ENCODE data around the gene IGF2R.

Gene IGF2R

DNA sequence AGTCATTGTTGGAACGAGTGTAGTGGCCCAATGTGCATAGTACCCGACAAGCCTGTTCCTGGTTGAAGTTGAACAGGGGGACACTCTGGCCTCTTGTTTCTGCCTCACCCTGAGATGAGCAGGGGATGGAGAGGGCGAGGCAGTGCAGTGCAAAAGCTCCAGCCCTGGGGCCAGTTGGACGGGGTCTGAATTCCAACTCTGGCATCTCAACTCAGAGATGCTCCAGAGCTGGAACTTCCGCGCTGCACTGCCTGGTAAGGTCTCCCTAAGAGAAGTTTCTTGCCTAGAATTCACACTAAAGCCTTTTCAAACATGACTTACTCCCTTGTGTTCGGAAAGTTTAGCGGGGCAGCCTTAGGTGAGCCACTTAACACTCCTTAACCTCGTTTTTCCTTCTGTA is 80.5 kb downstream of the IGF2R start:
- peaks cover 41% of the 10 kb centered on the region for H3K36me3 Mint-ChIP-seq

GRCh38 chr6:160050022-160050421 is 81.1 kb downstream of the IGF2R start:
- Mint-ChIP-seq H3K4me1 (peaks cover 19% of the 10 kb centered on the region), H3K27me3 (no peaks in the 10 kb centered on the region), H3K36me3 (peaks cover 37% of the 10 kb centered on the region), H3K4me3 (no peak overlapping the region), H3K27ac (no peak overlapping the region), H3K9me3 (no peaks in the 10 kb centered on the region)

More for the DNA sequence above, 80.5 kb downstream of the IGF2R start:
- no peaks in the 10 kb centered on the region for H3K27me3 Mint-ChIP-seq
- peaks cover 19% of the 10 kb centered on the region for H3K4me1 Mint-ChIP-seq
- H3K9me3 Mint-ChIP-seq: no peaks in the 10 kb centered on the region
- no peak overlapping the region for H3K27ac Mint-ChIP-seq
- no peak overlapping the region for H3K4me3 Mint-ChIP-seq

DNA sequence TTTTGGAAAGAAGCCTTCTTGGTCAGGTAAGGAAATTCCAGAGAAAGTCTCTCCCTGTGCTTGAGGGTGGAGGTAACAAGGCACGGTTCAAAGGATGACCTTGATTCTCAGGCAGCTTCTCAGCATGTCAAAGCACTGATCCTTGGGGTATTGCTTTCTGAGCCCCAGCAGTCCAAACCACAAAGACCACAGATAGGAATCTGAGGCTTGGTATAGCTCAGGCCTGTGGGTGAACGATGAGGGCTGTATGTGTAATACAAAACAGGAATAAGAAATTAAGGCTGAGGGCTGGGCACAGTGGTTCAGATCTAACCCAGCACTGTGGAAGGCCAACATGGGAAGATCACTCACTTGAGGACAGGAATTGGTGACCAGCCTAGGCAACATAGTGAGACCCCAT is 82.5 kb downstream of the IGF2R start:
- H3K4me1 Mint-ChIP-seq: peaks cover 19% of the 10 kb centered on the region
- H3K27me3 Mint-ChIP-seq: no peaks in the 10 kb centered on the region
- no peak overlapping the region for H3K4me3 Mint-ChIP-seq
- peaks cover 29% of the 10 kb centered on the region for H3K36me3 Mint-ChIP-seq
- H3K9me3 Mint-ChIP-seq: no peaks in the 10 kb centered on the region
- H3K27ac Mint-ChIP-seq: no peak overlapping the region

- Mint-ChIP-seq H3K4me3 (no peak overlapping the region), H3K4me1 (peaks cover 16% of the 10 kb centered on the region), H3K27me3 (no peaks in the 10 kb centered on the region), H3K9me3 (no peaks in the 10 kb centered on the region), H3K36me3 (peaks cover 37% of the 10 kb centered on the region), H3K27ac (no peak overlapping the region)
Observed at GRCh38 chr6:160054271-160054670, 85.4 kb downstream of the IGF2R start.

DNA sequence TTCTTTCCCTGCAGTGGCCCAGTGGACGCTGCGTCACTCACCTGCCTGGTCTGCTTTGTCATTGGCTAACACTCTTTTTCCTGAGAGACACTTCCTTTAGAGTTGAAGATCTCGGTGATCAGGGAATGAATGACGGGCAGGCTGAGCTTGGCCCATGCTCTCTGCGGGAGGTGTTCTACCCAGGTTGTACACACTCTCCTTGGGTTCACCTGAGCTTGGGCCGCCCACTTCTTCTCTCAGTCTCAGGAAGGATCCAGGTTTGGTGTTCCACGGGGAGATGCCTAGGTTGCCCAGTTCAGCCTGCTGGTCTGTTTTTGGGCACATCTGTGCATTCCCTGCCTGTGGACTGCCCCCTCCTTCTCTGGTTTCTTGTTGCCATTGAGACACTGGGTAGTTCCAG is 86.0 kb downstream of the IGF2R start:
- H3K27ac Mint-ChIP-seq: no peak overlapping the region
- H3K4me1 Mint-ChIP-seq: peaks cover 13% of the 10 kb centered on the region
- H3K36me3 Mint-ChIP-seq: peaks cover 33% of the 10 kb centered on the region
- no peak overlapping the region for H3K4me3 Mint-ChIP-seq
- H3K9me3 Mint-ChIP-seq: no peaks in the 10 kb centered on the region
- H3K27me3 Mint-ChIP-seq: no peaks in the 10 kb centered on the region

GRCh38 chr6:160055378-160055777 is 86.5 kb downstream of the IGF2R start:
- no peak overlapping the region for H3K4me3 Mint-ChIP-seq
- H3K9me3 Mint-ChIP-seq: no peaks in the 10 kb centered on the region
- H3K36me3 Mint-ChIP-seq: peaks cover 34% of the 10 kb centered on the region
- no peak overlapping the region for H3K27ac Mint-ChIP-seq
- no peaks in the 10 kb centered on the region for H3K27me3 Mint-ChIP-seq
- H3K4me1 Mint-ChIP-seq: peaks cover 12% of the 10 kb centered on the region

DNA sequence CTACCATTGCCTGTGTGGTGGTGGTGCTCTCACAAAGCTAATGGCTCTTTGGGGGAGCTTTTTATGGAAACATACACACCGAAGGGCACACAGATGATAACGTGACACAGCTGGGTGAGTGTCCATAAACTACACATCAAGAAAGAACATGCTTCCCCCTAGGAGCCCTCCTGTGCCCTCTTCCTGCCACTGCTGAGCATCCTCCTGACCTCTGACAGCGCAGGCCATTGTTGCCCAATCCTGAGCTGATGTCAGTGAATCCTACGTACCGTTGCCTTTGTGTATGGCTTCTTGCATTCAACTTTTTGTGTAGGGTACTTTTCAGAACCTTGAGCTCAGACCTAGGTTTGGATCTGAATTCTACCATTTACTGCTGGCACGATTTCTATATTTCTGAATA is 86.9 kb downstream of the IGF2R start:
- Mint-ChIP-seq H3K4me3 (no peak overlapping the region), H3K36me3 (peaks cover 35% of the 10 kb centered on the region), H3K27ac (no peak overlapping the region), H3K9me3 (no peaks in the 10 kb centered on the region), H3K27me3 (no peaks in the 10 kb centered on the region), H3K4me1 (peaks cover 8% of the 10 kb centered on the region)

DNA sequence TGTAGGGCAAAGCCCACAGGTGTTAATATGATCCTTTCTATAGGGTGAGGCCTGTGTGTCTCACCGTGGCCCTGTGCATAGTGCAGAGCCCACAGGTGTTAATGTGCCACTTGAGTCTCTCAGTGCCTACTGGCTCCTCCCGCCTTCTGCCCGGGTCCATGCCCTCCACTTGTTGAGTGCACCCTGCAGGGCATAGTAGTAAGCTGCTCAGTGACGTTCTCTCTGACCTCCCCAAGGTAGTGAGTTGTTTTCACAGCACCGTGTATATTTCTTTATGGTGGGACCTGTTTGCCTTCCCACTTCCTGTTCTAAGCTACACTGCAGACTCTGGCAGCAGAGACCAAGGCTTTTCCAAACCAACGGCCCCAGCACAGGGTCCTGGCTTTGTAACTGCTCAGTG is 88.2 kb downstream of the IGF2R start:
- peak overlapping the region; percentile 55 for H3K27ac Mint-ChIP-seq

DNA sequence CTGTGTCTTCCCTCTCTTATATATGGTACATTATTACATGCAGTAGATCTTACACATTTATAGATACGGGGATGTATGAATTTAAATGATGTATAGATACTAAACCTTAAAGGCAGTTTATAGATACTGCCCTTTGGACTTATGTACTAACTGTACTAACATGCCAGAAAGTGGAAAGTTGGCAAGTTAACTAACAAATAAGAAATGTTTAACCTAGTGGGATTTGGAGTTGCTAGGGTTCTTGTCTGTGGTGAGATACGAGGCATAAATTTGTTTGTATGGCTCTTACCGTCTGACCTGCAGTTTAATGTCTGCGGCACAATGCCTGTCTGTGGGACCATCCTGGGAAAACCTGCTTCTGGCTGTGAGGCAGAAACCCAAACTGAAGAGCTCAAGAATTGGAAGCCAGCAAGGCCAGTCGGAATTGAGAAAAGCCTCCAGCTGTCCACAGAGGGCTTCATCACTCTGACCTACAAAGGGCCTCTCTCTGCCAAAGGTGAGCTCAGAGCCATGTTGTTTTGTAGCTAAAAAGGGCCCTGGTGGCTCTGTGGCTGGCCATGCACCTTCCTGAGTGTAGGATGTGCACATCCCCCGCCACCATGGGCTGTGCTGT is 89.8 kb downstream of the IGF2R start:
- Mint-ChIP-seq H3K27me3 (no peaks in the 10 kb centered on the region), H3K4me1 (no peaks in the 10 kb centered on the region), H3K36me3 (peaks cover 24% of the 10 kb centered on the region), H3K9me3 (no peaks in the 10 kb centered on the region), H3K27ac (no peak overlapping the region), H3K4me3 (no peak overlapping the region)

More for the DNA sequence above, 88.2 kb downstream of the IGF2R start:
- Mint-ChIP-seq H3K36me3 (peaks cover 28% of the 10 kb centered on the region), H3K27me3 (no peaks in the 10 kb centered on the region), H3K4me3 (no peak overlapping the region), H3K9me3 (no peaks in the 10 kb centered on the region), H3K4me1 (no peaks in the 10 kb centered on the region)

DNA sequence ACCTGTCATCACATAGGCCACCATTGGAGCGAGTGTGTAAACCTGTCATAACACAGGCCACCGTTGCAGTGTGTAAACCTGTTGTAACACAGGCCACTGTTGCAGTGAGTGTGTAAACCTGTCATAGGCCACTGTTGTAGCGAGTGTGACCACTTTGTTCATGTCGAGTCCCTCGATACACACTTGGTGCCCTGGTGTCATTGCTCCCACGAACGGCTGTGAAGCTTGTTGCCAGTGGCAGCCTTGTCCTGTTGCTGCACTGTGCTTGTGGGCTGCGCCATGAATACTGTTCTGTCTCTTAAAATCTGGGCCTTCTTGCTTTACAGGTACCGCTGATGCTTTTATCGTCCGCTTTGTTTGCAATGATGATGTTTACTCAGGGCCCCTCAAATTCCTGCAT is 91.3 kb downstream of the IGF2R start:
- H3K9me3 Mint-ChIP-seq: no peaks in the 10 kb centered on the region
- peaks cover 28% of the 10 kb centered on the region for H3K36me3 Mint-ChIP-seq
- no peak overlapping the region for H3K27ac Mint-ChIP-seq
- no peaks in the 10 kb centered on the region for H3K4me1 Mint-ChIP-seq
- no peak overlapping the region for H3K4me3 Mint-ChIP-seq
- no peaks in the 10 kb centered on the region for H3K27me3 Mint-ChIP-seq

DNA sequence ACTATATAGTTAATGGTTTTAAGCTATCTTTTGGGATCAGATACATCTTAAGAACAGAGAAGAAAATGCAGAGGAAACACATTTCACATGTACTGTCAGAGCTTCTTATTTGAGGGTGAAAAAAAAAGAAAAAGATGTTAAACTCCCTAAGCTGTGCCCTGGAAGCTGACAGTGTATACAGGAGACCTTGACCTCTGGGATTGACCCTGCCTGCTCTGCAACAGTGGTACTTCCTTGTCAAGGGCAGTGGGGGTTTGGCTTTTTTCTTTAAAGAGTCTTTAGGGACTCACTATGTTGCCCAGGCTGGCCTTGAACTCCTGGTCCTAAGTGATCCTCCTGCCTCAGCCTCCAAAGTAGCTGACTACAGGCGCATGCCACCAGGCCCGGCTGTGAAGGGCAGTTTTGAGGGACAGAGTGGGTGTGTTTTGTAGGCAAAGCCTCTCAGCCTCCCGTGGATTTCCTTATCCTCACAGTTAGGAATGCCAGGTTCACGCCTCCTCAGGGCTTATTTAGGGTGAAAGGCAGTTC is 92.1 kb downstream of the IGF2R start:
- H3K9me3 Mint-ChIP-seq: no peaks in the 10 kb centered on the region
- H3K4me3 Mint-ChIP-seq: no peak overlapping the region
- peaks cover 32% of the 10 kb centered on the region for H3K36me3 Mint-ChIP-seq
- no peak overlapping the region for H3K27ac Mint-ChIP-seq
- H3K27me3 Mint-ChIP-seq: no peaks in the 10 kb centered on the region
- H3K4me1 Mint-ChIP-seq: no peaks in the 10 kb centered on the region

- no peaks in the 10 kb centered on the region for H3K27me3 Mint-ChIP-seq
- peaks cover 31% of the 10 kb centered on the region for H3K36me3 Mint-ChIP-seq
- no peaks in the 10 kb centered on the region for H3K9me3 Mint-ChIP-seq
- H3K4me3 Mint-ChIP-seq: no peak overlapping the region
- H3K27ac Mint-ChIP-seq: no peak overlapping the region
- H3K4me1 Mint-ChIP-seq: peaks cover 23% of the 10 kb centered on the region
Observed at GRCh38 chr6:160063771-160064413, 95.0 kb downstream of the IGF2R start.

DNA sequence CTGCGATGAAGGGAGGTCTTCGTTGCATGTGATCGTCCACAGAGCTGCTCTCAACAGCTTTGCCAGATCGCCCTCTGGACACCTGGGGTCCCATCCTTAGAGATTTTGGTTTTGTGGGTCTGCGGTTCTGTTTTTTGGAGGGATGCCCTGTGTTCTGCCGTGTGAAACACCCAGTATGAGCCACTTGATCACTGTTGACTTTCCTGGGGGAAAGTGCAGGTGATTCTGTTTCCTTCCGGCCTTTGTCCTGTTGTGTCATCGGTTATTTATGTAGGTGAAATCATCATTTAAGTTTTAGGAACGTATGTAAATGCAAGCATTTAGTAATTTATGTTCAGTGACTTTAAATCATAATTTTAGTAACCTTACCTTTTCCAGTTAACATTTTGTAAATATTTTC is 96.3 kb downstream of the IGF2R start:
- no peak overlapping the region for H3K27ac Mint-ChIP-seq
- peaks cover 38% of the 10 kb centered on the region for H3K36me3 Mint-ChIP-seq
- H3K9me3 Mint-ChIP-seq: no peaks in the 10 kb centered on the region

GRCh38 chr6:160067564-160067963 is 98.7 kb downstream of the IGF2R start:
- H3K27ac Mint-ChIP-seq: no peak overlapping the region
- peaks cover 36% of the 10 kb centered on the region for H3K4me1 Mint-ChIP-seq
- no peak overlapping the region for H3K4me3 Mint-ChIP-seq
- no peaks in the 10 kb centered on the region for H3K9me3 Mint-ChIP-seq
- no peaks in the 10 kb centered on the region for H3K27me3 Mint-ChIP-seq
- H3K36me3 Mint-ChIP-seq: peaks cover 33% of the 10 kb centered on the region

More for the DNA sequence above, 96.3 kb downstream of the IGF2R start:
- Mint-ChIP-seq H3K27me3 (no peaks in the 10 kb centered on the region), H3K4me1 (peaks cover 36% of the 10 kb centered on the region), H3K4me3 (no peak overlapping the region)

- peak overlapping the region; percentile 15 for H3K4me3 Mint-ChIP-seq
- H3K36me3 Mint-ChIP-seq: peaks cover 32% of the 10 kb centered on the region
Observed at GRCh38 chr6:160068346-160068745, 99.5 kb downstream of the IGF2R start.

GRCh38 chr6:160069050-160069454 is 100.2 kb downstream of the IGF2R start:
- H3K4me3 Mint-ChIP-seq: peak overlapping the region; percentile 15
- peaks cover 36% of the 10 kb centered on the region for H3K4me1 Mint-ChIP-seq
- peaks cover 37% of the 10 kb centered on the region for H3K36me3 Mint-ChIP-seq
- no peaks in the 10 kb centered on the region for H3K27me3 Mint-ChIP-seq
- peak overlapping the region; percentile 23 for H3K27ac Mint-ChIP-seq
- H3K9me3 Mint-ChIP-seq: no peaks in the 10 kb centered on the region

More at GRCh38 chr6:160068346-160068745, 99.5 kb downstream of the IGF2R start:
- H3K27me3 Mint-ChIP-seq: no peaks in the 10 kb centered on the region
- H3K9me3 Mint-ChIP-seq: no peaks in the 10 kb centered on the region
- peaks cover 36% of the 10 kb centered on the region for H3K4me1 Mint-ChIP-seq
- H3K27ac Mint-ChIP-seq: no peak overlapping the region
